IMR-90 (cell line): ENCODE data around the gene SV2C.

Experiments
- CTCF ChIP-seq: conservative IDR thresholded peaks from 2 replicates; pipeline ENCODE4 v1.5.1; 2012; ENCODE audit warnings: mild to moderate bottlenecking, low read depth, low read length, improper control_type of control experiment
- MAFK ChIP-seq: IDR thresholded peaks from 2 replicates; pipeline ENCODE4 v1.6.1; 2012; ENCODE audit warnings: low read depth, low read length, improper control_type of control experiment
- MAZ ChIP-seq: IDR thresholded peaks from 2 replicates; pipeline ENCODE4 v1.6.1; 2012; ENCODE audit warnings: low read depth, mild to moderate bottlenecking, low read length, improper control_type of control experiment, moderate library complexity, borderline replicate concordance
- POLR2A ChIP-seq: IDR thresholded peaks from 2 replicates; pipeline ENCODE4 v1.6.1; 2012; ENCODE audit warnings: mild to moderate bottlenecking, low read depth, low read length
- RFX5 ChIP-seq: IDR thresholded peaks from 2 replicates; pipeline ENCODE4 v1.8.0; 2012; ENCODE audit warnings: low read depth, mild to moderate bottlenecking, low read length, moderate library complexity
- USF2 ChIP-seq: fragments of 150-350 bp; IDR thresholded peaks from 2 replicates; pipeline ENCODE4 v1.6.1; 2017; ENCODE audit warnings: mild to moderate bottlenecking, antibody characterized with exemption, low read length, low read depth

GRCh38 chr5:76134646-76135045 lies 51.5 kb downstream of the SV2C start:
- no peak for TF ChIP-seq CTCF
- TF ChIP-seq RFX5 = no peak
- no peak for TF ChIP-seq MAZ
- no peak for TF ChIP-seq USF2
- TF ChIP-seq POLR2A = no peak
- no peak for TF ChIP-seq MAFK
